EL (cell line): ENCODE measurements around the gene SPAM1.
"Not testable (repeated sequence)": the region's sequence is repeated elsewhere in the genome, so short reads cannot be mapped to it uniquely, and the experiment has no call there.

ENCODE experiments used
- DNase-seq: peaks from one replicate; pipeline ENCODE4 v3.0.0-alpha.2; 2016

Gene SPAM1, protein sequence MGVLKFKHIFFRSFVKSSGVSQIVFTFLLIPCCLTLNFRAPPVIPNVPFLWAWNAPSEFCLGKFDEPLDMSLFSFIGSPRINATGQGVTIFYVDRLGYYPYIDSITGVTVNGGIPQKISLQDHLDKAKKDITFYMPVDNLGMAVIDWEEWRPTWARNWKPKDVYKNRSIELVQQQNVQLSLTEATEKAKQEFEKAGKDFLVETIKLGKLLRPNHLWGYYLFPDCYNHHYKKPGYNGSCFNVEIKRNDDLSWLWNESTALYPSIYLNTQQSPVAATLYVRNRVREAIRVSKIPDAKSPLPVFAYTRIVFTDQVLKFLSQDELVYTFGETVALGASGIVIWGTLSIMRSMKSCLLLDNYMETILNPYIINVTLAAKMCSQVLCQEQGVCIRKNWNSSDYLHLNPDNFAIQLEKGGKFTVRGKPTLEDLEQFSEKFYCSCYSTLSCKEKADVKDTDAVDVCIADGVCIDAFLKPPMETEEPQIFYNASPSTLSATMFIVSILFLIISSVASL

DNA sequence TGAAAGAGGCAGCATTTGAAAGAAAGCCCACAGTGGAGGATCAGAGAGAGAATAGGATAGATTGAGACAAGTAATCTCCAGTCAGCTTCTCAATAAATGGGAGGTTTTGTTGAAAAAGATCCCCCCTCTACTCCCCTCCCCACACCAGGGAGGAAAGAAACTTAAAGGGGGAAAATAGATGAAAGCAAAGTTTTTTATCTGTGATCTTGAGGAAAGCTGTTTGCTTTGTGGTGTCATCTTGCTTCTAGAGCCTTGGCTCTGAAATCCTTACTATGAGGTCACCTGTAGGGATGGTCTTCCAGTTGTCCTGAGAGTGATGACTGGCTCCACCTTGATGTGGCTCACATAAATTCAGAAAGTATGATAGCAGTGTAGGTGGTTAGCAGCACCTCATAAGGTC is at the start of gene SPAM1:
SPAM1 (plus strand) TSS at position 301 of the 400 bp plus-strand sequence. CDS start 28,330 bp downstream, outside the sequence.
- DNase-seq: no peak

DNA sequence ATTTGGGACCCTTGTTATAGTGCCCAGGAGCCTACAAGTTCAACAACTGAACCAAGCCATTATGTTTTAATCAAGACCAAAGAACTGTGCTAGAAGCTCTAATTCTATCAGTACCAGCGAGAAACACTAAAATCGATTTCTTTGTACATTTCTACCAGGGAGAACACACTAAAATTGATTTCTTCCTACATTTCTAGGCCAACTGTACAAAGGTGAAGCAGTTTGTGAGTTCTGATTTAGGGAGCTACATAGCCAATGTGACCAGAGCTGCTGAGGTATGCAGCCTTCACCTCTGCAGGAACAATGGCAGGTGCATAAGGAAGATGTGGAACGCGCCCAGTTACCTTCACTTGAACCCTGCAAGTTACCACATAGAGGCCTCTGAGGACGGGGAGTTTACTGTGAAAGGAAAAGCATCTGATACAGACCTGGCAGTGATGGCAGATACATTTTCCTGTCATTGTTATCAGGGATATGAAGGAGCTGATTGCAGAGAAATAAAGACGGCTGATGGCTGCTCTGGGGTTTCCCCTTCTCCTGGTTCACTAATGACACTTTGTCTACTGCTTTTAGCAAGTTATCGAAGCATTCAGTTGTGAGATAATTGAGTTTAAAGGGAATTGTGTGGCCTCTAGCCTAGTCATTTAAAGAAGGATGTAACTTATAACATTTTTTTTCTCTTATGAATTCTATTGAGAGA is 48.3 kb upstream of the SPAM1 start:
- no peak for DNase-seq

DNA sequence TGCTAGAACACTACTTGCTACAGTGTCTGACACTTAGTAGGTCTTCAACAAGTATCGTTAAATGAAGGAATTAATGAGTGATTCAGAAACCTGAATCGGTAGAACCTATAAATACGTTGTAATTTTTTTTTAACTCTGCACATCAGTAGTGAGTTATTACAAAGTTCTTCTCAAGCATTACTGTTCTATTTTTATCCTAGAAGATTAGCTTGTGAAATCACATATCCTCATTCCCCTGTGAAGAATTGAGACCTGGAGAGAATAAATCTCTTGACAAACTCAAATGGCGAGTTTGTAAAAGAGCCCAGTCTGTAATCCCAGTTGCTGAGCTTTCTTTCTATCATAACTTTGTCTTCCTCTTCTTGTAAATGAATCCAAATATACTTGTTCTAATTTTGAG is 45.4 kb upstream of the SPAM1 start:
- DNase-seq: no peak

DNA sequence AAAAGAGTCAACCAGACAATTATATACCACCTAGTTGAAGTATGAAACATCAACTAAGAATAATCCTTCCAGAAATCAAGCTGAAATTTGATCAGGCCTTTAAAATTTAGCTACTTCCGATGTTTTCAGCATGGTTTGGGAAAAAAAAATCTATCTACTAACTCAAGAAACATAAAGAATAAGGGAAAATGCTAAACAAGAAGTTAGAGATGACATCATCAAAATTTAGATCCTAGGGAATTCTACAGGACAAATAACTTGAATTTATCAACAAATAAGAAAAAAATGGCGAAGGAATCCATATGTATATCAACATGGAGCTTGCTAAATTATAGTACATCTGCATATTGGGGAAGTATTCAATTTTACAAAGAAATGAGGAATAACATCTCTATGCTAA is 43.7 kb upstream of the SPAM1 start:
- no peak for DNase-seq

DNA sequence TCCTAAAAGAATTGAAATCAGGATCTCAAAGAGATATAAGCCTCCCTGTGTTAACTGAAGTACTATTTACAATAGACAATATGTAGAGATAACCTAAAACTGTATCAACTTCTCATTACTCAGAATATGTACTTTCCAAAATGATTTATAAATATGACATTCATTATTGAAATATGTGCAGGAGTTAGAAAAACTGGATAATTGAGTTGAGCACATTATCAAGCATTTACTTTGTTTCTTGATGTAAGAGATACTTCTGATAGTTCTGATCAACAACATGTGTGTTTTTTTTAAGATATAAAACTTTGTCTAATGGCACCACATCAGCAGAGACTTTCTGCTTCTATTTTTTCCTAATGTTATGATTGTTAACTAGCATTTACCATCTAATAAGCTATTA is 41.9 kb upstream of the SPAM1 start:
- DNase-seq: no peak

DNA sequence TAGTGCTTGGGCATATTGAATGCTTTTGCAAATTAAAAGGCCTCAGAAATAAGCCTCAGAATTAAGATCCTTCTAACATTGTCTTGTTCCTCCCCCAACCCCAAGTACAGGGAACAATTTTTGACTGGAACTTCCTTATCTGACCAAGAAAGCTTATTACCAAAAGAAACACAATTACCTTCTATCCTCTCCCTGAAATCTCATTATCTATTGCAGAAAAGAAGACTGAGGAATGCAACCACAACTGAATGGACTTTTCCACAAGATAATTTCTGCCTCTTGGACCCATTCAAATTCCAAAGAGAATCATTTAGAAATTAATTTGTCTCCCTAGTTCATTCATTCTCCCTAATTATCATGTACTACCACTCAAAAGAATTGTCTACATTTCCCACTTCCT is 36.8 kb upstream of the SPAM1 start:
- DNase-seq: no peak

DNA sequence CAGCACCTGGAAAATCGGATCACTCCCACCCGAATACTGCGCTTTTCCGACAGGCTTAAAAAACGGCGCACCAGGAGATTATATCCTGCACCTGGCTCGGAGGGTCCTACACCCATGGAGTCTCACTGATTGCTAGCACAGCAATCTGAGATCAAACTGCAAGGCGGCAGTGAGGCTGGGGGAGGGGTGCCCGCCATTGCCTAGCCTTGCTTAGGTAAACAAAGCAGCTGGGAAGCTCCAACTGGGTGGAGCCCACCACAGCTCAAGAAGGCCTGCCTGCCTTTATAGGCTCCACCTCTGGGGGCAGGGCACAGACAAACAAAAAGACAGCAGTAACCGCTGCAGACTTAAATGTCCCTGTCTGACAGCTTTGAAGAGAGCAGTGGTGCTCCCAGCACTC is 30.3 kb upstream of the SPAM1 start:
- not testable (repeated sequence) for DNase-seq

DNA sequence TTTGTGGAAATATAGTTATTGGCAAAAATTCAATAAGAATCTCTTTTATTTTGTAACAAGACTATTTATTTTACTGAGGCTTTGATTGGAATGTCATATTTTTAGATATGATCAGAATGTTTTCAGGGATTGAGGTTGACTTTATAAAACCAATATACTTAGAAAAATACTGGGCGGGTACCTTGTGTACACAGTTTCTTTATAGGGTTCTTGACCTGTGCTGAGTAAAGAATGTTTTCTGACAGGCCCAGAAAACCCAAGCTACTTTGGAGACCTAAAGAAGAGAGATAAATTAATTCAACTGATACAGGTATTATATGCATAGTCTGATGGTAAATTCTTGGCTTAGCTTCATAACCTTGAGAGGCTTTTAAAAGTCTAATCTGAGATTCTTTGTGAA is 23.9 kb upstream of the SPAM1 start:
- no peak for DNase-seq

DNA sequence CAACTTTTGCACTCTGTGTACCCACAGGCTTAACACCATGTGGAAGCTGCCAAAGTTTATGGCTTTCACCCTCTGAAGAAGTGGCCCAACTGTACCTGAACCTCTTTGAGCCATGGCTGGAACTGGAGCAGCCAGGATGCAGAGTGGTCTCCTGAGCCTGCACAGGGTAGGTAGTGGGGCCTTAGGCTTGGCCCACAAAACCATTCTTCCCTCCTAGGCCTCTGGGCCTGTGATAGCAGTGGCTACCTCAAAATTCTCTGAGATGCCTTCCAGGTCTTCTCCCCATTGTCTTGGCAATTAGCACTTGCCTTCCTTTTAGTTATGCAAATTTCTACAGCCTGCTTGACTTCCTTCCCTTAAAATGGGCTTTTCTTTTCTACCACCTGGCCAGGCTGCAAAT is 19.3 kb upstream of the SPAM1 start:
- no peak for DNase-seq

DNA sequence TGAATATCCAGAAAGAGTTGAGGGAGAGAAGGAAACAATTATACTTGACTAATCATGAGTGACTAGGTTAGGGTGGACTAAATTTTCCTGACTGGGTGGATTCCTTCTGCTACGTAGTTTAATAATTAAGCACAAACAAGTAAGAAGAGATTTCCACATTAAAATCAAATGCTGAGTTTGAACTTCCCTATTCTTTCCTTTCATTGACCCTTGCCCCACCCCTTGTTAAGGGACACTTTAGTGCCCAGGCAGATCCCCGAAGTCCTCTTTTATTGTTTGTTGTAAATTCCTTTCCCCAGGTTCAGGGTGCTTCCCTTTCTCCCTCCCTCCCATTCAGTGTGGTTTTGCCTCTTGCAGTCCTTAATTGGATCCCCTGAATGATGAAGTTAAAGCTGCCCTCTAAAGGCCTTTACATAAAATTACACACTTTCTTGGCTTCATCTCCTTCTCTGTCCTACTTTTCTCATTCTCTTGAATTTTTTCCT is 8.8 kb upstream of the SPAM1 start:
- peak; percentile 8 for DNase-seq

DNA sequence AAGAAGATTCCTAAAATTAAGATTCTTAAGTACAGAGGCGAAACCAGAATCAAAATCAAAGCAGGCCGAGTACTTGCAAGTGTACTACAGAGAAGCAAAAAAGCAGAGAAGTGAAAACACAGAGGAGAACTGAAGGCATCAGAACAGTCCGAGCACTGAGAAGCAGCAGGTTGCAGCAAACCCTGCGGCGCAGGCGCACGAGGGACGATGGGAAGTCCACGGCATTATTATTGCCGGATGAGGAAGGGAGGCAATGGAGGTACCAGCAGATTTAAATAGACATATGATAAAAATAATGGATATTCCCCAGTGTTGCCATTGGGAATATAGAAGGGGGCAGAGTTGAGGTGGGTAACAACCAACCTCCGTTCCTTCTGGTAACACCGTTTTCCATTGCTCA is 7.2 kb upstream of the SPAM1 start:
- DNase-seq: no peak

DNA sequence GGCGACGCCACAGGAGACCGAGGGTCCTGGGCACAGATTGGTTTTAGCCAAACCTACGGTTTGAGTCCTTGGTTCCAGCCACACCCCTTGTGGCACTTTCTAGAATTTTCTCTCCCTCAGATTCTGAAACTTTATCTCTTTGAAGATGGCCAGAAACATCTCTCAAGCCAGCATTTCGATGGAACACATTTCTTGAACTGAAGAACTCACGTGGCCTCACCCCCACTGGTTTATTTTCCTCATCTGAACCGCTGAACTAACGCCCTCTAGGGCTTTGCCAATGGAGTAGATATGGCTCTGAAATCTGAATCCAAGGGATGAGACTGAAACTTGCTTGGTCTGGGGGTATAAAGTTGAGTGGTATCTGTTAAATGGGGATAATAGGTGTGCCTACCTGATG is 6.7 kb upstream of the SPAM1 start:
- no peak for DNase-seq

DNA sequence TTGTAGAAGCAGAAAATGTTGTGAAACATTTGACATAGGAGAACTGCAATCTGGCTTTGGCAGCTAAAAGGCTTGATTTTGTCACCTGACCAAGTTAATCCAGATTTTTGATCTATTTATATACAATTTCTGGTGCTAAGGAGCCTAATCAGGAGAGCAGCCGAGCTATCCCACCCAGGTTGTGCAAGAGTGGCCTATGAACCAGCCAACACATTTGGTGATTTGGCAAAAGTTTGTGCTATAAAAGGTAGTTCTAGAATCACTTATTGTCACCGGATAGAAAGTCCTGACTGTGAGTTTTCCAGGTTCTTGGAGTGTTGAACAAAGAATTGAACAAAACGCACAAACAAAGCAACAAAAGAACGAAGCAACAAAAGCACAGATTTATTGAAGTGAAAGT is 1.4 kb upstream of the SPAM1 start:
- no peak for DNase-seq

DNA sequence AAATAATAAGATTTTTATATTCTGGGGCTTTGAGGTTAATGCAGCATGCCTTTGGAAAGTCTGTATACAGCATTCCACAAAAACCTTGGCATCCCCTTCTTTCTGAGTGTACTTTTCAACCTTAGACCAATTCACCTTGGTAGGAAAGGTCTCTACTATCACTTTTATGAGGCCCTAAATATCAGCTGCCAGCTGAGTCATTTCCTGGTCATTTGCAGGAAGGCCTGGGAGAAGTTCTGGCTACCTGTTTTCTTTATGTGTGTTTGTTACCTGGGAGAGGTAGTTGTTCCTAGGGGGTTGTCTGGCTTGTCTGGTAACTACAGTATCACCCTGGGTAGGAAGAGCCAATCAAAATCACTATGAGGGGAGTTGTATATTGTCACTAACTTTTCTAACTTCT is 4.1 kb downstream of the SPAM1 start:
- no peak for DNase-seq

DNA sequence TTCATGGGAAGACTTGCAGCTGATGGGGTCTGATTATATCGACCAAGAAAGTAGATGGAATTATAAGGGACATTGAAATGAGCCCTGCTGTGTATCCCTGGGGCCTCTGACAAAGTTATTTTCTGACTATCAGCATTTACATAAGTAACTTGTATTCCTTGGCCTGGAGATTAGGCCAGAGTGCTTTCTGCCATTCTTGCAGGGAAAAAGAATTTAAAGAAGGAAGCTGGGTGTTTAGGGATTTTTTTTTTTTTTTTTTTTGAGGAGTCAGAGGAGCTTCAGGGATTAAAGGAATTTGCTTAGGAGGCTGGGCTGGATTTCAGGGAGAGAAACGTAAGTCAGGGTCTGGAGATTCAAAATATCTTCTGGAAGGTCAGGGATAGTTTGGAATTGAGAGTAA is 4.6 kb downstream of the SPAM1 start:
- DNase-seq: no peak

DNA sequence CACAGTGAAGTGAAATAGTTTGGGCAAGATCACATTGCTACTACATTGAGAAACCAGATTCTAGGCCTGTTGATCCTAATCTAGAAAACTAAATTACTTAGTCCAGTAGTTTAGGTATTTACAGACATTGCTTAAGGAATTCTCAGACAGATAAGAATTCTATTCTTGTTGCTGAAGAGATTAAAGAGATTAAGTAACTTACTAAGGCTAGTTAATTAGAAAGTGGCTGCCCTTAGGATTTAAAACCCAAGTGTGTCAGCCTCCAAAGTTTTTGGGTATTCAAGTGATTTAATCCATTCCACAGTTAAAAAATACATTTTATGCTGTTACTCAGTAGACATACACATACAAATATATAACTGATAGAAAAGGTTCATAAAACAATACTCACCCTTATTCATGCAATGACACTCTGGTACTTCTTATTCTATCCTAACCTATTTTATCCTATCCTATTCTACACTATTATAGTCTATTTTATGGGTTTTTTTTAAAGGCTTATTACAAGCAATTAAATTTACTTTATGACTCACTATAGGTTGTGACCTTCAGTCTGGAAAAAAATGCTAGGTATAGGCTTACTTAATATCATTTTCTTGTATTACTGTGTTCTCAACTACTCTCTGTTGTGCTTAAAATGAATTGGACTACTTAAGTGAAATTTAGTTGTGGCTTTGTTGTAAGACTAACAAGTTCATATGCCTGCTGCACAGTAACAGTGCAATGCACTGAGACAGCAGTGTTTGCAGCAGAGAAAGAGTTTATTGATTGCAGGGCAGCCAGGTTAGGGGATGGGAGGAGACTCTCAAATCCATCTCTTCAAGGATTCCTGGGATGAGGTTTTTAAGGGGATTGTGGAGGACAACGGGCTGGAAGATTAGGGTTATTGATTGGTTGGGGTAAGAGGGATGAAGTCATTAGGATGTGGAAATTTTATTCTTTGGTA is 10.7 kb downstream of the SPAM1 start:
- no peak for DNase-seq

DNA sequence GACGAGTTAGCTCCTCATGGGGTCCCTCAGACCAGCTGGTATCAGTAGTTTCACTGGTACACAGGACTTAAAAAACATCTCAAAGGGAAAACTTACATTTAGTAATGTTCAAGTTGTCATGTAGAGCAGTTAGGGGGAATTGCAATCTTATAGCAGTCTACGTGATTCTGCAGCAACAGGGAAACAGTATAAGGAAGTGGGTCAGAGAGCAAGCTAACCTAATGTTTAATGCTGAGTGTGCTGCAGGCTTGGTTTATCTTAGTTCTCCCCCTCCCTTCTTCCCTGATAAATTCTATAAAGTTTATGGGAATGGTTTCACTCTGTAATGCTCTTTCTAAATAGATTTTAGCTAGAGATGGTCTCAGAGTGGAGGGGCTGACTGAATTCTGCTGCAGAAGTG is 11.3 kb downstream of the SPAM1 start:
- DNase-seq: no peak

DNA sequence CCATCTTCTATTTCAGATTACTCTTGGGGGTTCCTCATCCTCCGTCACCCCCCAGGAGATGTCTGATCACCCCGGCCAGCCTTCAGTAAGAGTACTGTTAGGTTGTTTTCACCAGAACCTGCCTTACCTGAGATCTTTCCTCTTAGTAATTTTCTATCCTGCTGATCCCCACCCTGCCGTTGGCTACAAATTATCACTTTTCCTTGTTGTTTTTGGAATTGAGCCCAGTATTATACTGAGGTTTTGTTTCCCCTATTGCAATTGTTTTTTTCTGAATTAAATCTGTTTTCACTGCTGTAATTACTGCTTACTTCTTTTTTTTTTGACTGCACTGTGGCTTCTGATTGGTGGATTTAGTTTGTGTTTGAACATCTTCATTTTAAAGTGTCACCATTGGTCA is 14.7 kb downstream of the SPAM1 start:
- DNase-seq: no peak

DNA sequence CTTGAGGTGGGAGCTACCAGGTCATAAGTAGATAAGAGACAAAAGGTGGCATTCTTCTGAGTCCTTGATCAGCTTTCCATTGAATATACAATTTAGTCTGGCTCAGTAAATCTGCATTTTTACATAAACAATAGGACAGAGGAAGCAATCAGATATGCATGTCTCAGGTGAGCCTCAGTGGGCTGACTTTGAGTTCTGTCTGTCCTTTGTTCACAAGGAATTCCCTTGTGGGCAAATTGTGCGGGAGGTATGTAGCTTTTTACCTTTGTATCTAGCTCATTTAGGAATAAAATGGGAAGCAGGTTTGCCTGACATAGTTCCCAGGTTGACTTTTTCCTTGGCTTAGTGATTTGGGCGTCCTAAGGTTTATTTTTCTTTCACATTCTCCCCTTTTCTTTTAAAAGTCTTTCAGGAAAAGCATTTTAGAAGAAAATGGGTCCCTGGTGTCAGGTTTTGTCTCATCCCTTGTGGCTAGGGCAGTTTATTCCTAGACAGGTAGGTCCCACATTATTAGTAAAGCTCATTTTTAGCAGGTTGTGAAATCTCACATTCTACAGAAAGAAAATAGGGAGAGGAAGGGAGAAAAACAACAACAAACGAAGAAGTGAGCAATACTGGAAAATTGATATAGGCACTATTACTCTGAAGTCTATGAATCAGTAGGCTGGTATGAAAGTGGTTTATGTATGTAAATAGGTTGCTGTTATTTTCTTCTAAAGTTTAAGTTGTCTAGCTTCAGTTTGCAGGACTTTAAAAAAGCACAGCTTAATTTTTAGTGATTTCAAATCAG is 16.5 kb downstream of the SPAM1 start:
- DNase-seq: no peak

DNA sequence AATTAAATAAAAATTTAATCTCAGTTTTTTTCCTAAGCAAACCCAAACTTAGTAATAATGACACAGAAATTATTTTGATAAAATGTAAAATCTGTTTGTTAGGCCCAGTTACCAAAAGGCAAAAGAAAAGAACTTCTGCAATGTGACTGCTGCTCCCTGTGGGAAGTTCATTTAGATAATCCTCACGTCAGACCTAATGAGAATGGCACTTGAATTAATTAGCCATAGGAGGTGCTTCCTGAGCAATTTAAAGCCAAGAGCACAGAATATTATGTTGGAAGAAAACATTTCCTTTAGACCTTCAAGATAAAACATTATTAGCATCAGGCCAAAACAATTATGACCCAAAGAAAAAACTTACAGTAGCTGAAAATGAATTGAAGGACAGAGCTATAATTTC is 19.4 kb downstream of the SPAM1 start:
- DNase-seq: no peak

DNA sequence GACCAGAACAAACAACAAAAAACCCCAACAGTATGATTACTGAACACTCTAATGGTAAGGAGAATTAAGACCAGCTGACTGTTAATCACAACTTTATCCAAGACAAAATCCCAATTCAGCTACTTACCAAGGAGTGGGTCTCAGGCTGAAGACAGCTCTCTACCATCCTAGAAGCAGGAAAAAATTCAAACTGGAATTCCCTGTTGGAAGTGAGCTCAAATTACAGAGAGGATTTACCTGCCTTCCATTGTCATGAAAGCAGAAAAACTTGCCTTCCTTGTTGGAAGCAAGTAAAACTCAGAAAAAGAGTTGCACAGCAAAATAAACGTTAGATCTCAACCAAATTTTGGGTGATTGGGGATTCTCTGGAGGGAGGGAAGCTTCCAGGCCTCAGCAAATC is 20.9 kb downstream of the SPAM1 start:
- DNase-seq: no peak

DNA sequence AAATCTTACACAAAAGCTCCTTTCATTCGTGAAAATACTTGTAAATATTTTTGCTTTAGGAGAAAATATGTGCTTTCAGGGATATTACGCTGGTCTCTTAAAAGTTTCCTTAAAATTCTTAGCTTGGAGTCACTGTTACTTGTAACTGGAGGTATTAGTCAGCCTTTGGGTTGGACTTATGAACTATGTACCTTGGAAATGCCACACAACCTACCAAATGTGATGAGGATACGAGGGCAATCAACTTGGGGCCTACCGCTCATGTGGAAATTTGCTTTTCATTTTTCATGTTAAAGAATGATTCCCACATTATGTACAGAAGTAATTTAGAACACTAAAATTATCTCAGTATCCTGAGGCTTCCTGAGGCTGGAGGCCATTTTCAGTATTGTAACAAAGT is 23.1 kb downstream of the SPAM1 start:
- no peak for DNase-seq
